GM18858 (cell line): ENCODE measurements around the gene PRELID3B.

Experiments
- ATAC-seq: cut with Tn5 transposase; IDR thresholded peaks from one replicate; pipeline ENCODE4 v1.9.1; 2021; ENCODE audit not compliant: unreplicated experiment

PRELID3B gene

DNA sequence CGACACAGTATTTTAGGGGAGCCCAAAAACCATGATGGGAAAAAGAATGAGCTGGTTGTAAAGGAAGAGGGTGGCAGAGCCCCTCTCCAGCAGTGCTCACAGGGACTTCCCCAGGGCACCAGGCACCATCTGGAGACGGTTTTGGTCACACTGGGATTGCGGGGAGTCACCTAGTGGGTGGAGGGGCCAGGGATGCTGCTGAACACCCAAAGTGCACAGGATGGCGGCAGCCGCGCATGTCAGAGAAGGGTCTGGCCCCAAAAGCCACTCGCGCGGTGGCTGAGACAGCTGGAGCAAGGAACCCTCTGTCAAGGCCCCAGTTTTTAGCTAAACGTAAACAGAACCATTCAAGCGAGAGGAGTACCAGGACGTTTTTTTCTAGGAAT, 46.4 kb downstream of the PRELID3B start:
- no peak for ATAC-seq

DNA sequence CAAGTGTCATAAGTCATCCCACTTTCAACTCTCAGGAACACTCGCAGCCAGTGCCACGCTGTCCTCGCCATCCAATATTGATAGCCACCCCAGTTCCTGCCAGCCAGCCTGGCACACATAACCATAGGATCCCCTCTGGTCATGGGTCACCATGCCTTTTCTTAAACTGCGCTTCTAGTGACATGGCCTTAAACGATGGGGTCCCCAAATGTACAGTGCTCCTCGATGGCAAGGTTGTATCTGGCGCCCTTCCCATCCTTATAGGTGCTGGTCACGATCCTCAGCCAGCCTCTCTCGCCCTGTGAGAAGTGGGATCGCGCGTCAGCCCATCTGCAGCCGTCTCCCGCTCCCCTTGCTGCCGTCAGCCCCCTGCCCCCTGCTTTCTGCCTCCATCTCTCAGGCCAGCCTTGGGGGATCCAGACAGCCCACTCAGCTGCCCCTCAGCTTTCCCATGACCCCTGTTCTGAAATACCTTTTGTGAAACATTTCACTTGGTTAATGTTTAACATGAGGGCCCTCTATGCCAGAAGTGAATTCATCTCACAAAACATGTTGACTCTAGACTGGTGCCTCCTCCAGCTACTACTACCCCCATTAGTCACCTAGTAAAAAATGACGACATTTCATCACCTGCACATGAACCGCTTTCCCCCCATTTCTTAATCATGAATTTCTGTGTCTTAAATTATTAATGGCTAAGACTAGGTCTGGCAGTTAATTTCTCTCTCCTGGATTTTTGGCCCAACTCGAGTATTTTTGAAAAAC, 46.9 kb downstream of the PRELID3B start:
- ATAC-seq, result no peak

DNA sequence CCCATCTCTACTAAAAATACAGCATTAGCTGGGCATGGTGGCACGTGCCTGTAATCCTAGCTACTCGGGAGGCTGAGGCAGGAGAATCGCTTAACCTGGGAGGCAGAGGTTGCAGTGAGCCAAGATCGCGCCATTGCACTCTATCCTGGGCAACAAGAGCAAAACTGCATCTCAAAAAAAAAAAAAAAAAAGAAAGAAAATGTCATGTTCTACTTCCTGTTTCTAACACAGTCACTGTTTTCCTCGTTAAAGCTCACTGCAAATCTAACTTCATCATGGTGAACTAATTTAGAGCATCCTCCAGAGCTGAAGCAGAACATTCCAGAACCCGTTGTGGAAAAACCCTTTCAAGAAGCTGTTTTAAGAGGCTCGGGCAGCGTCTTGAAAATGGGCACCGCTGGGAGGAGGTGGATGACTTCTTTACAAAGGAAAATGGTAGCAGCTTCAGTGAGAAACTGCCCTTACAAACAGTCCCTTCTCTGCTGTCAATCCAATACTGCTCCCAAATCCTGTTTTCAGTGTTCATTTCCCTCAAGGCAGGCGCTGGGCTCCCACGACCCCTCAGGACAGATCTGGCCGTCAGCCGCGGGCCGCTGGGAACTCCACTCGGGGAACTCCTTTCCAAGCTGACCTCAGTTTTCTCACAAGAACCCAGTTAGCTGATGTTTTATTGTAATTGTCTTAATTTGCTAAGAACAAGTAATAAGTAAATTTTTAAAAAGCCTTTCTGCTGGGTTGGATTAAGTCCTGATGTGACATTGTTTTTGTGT, 48.0 kb downstream of the PRELID3B start:
- ATAC-seq, result no peak

DNA sequence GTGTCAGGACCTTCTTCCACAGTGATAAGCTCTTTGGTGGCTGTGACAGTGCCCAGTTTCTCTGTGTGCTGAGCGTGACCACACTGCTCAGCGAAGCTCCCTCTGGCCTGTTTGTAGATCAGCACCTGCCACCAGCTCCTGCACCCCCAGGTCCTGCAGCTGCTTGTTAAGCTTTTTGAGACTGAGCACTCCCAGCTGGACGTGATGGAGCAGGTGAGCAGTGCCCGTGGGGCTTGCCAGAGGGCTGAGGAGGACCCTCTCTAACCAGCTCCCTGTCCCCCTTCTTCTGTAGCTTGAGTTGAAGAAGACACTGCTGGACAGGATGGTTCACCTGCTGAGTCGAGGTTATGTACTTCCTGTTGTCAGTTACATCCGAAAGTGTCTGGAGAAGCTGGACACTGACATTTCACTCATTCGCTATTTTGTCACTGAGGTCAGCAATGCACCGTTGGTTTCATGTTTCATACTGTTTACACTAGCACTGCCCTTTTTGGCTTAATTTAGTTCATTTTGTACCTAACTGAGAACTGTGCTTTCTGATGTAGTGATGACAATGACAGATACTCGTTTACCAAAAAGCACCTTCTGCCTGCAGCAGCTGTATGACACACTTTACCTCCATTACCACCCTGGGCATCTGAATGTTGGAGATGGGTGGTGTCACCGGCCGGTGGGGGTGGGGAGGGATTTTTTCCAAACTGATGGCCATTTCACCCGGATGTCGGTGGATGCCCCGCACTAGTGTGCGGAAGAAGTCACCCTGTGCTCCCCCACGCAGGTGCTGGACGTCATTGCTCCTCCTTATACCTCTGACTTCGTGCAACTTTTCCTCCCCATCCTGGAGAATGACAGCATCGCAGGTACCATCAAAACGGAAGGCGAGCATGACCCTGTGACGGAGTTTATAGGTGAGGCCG, 49.0 kb downstream of the PRELID3B start:
- no peak for ATAC-seq

DNA sequence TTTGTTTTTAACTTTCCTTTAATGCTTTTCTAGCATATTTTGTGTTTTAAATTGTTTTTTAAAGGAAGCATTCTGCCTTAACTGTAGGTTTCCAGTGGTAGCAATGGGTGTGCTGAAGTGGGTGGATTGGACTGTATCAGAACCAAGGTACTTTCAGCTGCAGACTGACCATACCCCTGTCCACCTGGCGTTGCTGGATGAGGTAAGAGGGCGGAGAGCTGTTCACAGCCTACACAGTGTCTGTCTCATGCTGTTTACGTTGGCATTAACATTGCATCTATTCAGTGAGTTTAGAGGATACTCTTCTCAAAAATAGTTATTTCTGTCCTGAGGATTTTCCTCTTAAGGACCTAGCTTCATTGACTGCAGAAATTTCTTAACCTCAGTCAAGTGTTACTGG, 49.7 kb downstream of the PRELID3B start:
- no peak for ATAC-seq

DNA sequence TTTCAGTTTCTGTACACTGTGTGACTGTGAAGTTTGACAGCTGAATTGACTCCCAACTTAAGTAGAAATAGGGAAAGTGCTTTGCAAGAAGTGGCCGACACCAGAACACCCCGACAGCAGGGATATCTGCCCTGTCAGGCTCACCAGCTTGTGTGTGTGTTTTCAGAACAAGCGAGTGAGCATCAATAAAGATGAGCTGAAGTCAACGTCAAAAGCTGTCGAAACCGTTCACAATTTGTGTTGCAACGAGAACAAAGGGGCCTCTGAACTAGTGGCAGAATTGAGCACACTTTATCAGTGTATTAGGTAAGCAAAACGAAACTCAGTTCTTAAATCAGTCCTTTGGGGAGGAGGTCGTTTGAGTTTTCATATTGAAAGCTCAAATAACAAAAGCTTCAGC, 50.9 kb downstream of the PRELID3B start:
- ATAC-seq, result no peak

DNA sequence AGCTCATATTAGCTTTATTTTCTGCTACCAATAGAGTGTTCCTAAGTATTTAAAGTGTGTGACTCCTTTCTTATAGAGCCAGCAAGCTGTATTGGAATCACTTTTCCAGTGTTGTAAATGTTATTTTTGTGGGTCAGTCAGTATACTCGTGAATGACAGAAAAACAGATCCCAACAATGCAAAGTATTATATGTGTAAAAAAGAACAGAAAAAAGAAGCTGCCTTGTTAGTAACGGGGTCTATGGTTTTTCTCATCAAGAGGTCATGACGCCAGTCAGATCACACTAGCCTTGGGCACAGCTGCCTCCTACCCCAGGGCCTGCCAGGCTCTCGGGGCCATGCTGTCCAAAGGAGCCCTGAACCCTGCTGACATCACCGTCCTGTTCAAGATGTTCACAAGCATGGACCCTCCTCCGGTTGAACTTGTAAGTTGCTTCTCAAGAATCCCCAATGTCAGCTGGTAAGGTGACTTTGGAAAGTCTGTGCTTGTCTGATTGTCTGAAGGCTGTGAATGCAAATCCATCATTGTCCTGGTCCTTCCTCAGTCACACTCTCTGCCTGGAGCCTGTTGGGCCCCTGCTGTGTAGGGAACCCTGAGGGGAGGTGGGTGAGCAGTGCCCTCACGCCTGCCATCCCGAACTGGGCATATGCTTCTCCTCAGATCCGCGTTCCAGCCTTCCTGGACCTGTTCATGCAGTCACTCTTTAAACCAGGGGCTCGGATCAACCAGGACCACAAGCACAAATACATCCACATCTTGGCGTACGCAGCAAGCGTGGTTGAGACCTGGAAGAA, 51.7 kb downstream of the PRELID3B start:
- no peak for ATAC-seq

DNA sequence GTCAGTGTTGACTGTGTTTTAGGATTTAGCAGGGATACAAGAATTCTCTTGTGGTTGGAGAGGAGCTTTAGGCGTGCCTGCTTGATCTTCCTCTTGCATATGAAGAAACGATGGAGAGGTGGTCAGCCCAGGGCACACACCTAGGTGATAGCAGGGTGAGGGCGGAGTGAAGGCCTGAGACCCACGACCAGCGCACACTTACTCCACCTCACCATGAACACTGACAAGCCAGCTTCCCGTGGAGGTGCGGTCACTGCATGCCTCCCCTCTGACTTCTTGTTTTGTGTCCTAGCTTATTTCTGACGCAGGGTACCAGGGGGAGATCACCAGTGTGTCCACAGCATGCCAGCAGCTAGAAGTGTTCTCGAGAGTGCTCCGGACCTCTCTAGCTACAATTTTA, 53.4 kb downstream of the PRELID3B start:
- no peak for ATAC-seq

DNA sequence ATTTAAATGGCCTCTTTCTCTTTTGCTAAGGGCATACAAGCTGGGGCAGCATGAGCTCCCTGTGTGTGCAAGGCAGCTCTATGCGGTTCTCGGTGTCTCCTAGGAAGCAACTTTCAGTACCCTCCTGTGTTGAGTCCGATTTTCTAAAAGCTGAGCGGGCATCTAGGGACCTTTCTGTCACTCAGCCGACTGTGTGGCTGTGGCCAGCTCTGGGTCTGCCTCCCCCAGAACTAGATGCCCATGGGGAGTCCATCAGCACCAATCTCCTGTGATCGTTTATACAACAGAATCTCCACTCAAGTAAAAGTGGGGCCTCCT, 54.1 kb downstream of the PRELID3B start:
- no peak for ATAC-seq

DNA sequence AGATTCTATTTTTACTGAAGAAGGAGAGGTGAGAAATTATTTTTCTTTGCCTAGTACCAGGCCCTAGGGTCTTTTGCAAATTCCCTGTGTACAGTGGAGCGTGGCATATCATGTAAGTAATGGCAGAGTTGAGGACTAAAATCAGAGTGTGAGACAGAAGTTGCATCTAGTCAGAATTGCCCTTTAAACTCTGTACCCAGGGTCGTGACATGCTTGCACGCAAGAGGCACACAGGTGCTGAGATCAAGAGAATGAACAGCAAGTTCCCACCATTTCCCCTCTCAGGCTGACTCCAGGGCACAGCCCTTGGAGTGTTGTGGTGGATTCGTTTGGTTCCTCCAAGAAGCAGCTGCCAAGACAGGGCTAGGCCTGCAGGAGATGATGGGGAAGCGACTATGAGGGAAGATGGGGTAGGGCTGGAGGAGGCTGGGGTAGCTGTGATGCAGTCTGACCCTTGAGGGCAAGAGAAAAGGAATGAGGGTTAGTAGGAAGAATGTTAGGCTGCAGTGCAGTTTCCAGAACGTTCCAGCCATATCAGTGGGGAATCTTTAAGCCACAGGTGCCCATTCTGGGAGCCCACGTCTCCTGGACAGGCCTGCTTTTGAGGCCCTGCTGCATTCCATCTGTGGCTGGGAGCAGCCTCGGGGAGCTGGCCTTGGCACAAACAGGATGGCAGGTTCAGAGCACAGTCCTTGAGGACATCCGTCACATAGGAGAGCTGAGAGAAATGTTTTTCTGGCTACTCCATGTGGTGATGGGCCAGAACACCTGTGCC, 54.6 kb downstream of the PRELID3B start:
- no peak for ATAC-seq

DNA sequence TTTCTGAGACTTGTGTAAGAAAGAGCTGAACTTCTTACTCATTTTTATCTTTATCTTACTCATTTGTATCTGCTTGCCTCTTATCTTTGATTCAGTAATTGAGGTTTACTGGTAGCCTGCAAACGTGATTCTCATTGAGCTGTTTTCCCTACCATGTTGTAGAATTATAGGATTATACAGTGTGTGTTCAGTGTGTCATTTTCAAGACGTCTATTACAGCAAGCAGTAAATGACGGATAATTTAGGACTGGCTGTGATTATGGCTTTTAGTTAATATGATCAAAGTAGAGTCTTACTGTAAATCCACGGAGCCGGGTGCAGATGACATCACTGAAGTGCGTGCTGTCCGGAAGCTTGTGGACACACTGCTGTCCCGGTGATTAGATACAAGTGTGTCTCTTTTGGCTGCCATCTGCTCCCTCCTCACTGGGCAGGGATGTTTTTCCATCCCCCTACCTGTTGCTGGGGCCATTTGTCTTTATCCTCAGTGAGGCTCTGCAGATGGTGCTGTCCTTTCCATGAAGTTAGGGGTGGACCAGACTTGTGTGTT, 55.5 kb downstream of the PRELID3B start:
- no peak for ATAC-seq

DNA sequence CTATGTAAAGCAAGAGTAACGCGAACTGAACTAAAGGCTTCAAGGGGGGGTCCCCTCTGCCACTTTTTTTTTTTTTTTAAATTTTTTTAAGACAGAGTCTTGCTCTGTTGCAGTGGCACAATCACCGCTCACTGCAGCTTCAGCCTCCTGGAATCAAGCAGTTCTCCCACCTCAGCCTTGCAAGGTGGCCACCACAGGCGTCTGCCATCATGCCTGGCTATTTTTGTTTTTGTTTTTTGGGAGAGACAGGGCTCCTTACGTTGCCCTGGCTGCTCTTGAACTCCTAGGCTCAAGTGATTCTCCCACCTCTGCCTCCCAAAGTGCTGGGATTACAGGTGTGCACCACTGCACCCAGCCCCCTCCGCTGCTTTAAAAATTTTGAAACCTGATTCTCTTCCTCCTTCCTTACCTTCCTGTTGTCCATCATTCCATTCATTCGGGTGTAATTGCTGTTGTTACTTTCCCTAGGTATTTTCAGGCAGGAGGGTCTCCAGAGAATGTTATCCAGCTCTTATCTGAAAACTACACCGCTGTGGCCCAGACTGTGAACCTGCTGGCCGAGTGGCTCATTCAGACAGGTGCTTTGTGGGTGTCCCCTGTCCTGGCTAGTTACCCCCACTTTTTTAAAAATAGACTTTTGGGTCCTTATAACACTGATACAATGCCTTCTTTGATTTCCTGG, 56.2 kb downstream of the PRELID3B start:
- no peak for ATAC-seq

DNA sequence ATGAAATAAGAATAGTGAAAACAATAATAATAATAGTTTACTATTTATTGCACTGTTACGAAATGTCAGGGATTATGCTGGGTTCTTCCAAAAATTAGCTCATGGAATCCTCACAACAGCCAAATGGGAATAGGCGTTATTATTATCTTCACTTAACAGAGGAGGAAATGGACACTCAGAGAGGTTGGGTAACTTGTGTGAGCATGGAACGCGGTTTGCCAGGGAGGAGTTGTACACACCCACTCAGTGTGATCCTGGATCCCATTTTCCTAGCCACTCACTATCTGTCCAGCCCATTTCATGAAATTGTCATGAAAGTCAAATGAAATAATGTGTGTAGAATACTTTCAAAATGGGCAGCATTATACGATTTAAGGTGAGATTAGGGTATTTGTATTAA, 56.9 kb downstream of the PRELID3B start:
- ATAC-seq, result no peak

DNA sequence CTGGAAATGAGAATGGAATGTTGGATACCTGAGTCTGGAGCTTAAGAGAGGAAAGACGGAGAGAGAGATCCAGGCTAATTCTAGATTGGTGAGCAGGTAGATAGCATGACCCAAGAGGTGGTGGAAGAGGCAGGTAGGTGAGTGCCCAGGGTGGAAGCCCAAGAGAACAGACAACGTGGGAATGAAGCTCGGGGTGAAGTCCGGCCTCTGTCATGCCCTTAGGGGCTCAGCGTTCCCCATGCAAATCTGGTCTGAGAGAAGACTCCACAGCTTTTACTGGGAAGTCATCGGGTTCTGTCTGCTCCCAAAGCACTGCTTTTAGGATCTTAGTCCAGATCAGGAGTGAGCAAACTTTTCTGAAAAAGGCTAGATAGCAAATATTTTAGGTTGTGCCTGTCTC, 57.9 kb downstream of the PRELID3B start:
- no peak for ATAC-seq
